GM18499 (cell line): ENCODE data around the gene C3orf20.

ENCODE experiments used
- ATAC-seq: cut with Tn5 transposase; IDR thresholded peaks from one replicate; pipeline ENCODE4 v1.9.1; 2021; ENCODE audit warnings: moderate number of reproducible peaks; ENCODE audit not compliant: insufficient read depth, unreplicated experiment

C3orf20 gene

DNA sequence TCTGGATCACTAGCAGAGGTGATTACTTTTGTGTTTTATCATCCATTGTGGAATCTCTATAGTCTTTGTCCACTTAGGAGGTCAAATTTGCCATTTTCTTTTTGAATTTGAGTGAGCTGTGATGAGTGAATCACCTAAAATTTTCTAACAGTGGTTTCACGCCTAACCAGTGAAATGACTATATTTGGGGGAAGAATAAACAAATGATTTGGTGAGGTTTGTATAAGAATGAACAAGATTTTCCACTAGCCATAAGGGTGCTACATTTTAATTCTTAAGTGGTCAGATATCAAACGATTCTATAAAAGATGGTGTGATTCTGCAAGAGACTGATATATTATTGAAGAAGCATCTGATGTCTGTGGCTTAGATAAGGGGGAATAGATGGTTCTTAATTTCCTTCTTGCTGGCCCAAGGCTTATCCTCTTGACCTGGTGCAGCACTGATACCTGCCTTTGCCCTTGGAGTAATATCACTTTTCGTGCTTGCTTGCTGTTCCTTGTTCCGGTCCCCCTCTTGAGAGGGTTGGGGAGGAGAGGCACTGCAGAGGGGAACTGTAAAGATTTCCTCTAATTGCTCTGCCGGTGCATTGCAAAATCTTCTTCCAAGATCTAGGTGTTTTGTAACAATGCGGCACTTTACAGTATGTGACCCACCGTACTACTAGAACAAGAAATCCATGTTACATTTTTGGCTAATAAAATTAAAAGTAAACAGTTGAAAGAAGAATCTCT, 14.5 kb downstream of the C3orf20 start:
- no peak for ATAC-seq

DNA sequence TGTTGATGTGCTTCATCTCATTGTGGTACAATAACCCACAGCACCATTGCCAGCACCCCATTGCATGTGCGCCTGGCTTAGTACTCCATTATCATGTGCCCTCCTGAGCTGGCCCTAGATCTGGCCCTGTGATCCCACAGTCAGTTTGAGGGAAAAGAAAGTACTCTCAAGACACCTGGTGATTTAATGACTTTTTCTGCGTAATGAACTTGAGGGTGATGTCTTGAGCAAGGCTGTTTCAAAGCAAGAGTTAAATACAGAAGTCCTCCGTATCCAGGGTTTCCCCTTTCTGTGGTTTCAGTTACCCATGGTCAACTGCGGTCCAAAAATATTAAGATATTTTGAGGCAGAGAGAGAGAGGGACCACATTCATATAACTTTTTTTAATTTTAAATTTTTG, 16.3 kb downstream of the C3orf20 start:
- peak; percentile 44 for ATAC-seq

- ATAC-seq = no peak
Measured at GRCh38 chr3:14691719-14692118, 16.8 kb downstream of the C3orf20 start.

GRCh38 chr3:14698601-14699244, 23.8 kb downstream of the C3orf20 start:
- ATAC-seq = no peak

GRCh38 chr3:14699643-14700042, 24.7 kb downstream of the C3orf20 start:
- ATAC-seq = no peak

- no peak for ATAC-seq
Measured at GRCh38 chr3:14700891-14701290, 25.9 kb downstream of the C3orf20 start.

DNA sequence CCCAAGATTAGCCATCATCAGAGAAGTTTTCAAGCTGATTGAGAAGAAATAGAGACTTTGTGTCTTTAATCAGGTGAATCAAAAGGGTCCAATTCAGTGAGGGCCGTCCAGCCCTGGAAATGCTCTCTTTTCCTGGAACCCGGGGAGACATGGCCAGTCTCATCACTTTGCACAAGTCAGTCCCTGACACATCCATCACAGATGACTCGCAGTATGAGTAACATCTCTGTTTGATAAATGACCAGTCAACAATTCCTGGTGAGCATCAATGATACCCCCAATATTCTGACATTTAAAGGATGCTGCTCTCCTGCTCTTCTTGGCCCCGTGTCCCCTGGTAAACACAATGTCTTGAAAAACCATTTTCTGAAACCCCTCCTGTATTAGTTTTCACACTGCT, 26.7 kb downstream of the C3orf20 start:
- ATAC-seq = no peak

DNA sequence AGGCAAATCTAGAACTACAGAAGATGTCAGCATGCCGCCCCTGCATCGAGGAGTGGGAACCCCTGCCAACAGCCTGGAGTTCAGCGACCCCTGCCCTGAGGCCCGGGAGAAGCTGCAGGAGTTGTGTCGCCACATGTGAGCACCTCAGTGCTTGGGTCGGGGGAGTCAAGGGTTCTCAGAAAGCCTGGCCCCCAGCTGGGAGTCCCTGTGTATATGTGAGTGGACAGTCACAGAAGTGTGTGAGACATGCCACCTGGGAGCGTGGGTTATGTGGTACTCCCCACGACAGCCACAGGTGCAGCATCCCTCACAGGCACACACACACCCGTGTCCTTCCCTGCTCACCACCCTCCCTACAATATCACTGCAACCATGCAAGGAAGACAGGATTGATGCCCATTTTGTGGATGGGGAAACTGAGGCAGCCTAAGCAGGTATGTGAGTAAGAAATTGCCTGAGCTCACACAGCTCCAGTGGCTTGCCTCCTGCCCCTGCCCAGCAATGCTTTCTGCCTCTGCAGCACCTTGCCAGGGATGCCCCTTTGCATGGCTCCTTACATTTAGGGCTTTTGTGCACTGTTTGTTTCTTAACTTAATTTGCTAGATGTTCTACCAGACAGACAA, 28.3 kb downstream of the C3orf20 start:
- no peak for ATAC-seq

DNA sequence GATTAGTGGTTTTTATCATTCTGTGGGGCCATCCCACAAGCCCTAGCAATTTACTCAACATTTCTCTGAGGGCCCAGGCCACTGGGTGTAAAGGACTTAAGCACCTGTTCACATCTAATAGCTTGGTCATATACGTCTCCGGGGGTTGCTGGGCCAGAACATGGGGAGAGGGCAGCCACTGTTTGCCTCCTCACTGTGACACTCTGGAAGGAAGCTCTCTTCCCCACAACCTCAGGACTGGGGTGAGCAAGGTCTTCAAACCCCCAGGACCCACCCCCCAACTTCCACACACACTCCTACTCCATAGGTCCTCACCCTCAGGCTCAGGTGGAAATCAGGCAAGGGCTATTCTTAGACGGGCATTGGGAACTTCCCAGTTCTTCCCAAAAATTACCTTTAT, 28.9 kb downstream of the C3orf20 start:
- no peak for ATAC-seq

GRCh38 chr3:14706096-14706495, 31.2 kb downstream of the C3orf20 start:
- no peak for ATAC-seq

DNA sequence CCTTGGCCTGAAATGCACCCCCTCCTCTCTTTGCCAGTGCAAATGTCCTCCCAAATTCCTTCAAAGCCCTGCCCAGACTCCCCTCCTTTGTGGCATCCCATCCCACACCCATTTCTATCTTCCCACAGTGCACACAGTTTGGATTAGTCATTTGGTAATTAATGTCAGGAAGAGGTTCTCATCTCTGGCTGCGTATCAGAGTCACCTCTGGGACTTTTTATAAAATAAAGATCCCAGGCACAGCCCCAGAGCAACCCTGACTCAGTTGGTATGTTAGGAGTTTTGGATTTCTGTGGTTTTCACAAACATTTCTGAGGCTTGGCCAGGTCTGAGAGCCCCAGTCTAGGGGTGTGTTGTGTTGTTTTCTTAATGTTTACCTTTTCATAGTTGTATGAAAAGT, 41.6 kb downstream of the C3orf20 start:
- no peak for ATAC-seq

DNA sequence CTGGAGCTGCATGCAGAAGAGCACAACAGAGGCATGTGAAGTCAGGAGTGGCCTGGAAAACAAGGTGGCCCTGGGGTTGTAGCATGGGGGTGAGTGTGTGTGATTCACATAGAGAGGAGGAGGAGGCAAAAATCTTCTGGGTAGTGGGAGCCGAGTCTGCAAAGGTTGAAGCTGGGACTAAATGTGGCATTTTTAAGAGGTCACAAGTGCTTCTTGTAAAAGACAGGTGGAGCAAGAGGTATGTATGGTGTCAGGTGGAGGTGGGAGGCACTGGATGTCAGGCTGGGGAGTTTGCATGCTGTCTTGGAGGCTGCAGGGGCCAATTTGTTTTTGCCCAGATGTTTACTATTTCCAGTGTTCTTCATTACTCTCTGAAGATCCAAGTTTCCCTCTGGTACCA, 42.4 kb downstream of the C3orf20 start:
- no peak for ATAC-seq

DNA sequence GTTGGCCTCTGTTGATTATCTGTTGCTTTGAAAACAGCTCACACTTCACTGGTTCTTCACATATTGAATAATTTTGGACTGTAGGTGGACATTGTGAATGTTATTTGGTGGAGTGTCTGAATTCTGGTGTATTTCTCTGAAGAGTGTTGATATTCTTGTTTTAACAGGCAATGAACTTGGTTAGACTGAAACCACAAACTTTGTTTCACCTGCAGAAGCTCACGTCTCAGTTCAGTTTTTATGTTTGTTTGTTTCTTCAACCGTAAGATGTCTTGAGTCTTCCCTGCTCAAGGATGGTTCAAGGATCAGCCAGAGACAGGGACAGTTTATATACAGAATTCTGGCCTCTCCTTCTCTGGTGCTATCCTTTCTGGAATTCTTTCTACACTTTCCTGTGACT, 43.6 kb downstream of the C3orf20 start:
- no peak for ATAC-seq

- ATAC-seq = no peak
Measured at GRCh38 chr3:14719006-14719405, 44.1 kb downstream of the C3orf20 start.

DNA sequence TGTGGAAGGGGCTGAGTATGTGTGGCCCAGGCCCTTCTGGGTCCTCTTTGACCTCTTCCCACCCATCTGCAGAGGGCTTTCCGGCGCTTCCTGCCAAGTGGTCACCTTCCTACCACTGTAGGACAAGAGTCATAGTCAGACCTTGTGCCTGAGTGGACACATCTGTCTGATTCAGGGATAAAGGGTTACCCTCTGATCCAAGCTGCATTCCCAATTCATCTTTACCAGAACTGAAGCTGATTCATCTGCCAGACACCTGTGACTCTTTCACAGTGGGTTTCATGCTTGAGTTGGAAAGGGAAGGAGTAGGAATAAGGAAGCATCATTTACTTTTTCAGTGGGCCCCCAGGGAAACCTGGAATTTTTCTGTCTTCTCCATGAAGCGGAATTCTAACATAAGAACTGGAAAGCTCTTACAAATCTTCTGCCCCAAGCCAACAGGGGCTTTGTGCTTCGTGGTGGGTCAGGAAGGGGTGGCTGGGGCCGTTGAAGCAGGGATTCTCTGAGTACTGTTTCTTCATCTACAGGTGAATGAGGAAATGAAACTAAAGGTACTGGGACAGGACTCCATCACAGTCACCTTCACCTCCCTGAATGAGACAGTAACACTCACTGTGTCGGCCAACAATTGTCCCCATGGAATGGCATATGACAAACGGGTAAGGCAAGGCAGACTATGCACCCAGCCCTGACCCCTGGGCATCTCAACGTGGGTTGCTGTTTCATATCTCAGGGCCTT, 46.4 kb downstream of the C3orf20 start:
- ATAC-seq = no peak

- ATAC-seq = no peak
Measured at GRCh38 chr3:14725013-14725412, 50.1 kb downstream of the C3orf20 start.

GRCh38 chr3:14725564-14726440, 50.9 kb downstream of the C3orf20 start:
- no peak for ATAC-seq

DNA sequence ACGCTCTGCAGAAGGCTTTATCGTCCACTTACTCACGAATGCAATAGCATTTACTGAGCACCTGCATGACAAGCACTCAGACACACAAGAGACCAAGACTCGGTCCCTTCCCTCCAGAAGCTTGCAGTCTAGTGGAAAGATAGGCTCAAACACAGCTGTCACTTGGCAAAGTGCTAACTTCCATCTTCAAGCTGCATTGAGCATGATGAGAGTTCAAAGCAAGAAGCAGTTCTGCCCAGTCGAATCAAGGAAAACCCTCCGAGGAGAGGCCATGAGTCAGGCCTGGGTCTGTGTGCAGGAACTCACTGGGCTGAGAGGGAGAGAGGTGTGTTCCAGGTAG, 51.5 kb downstream of the C3orf20 start:
- no peak for ATAC-seq

DNA sequence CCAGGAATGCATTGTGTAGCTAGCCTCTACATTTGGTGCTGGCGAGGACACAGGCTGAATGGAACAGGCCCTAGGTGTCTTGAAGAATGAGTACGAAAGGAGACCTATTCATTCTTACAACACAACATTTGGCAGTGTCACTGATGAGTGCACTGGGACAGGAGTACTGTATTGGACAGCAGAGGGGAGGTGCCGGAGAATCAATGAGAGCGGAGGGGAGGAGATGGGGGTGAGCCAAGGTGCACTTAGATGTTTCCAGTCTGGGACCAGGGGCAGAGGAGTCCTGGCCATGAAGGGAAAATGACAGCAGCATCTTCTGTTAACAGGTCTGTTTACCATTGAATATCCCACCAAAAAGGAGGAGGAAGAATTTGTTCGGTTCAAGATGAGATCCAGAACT, 53.2 kb downstream of the C3orf20 start:
- no peak for ATAC-seq

- ATAC-seq = no peak
Measured at GRCh38 chr3:14730703-14731382, 55.9 kb downstream of the C3orf20 start.
